GM23338 (cell line): ENCODE data around the gene CHD2. TPM values are rescaled to one million over a fixed set of nuclear protein-coding genes. Genes with fewer than 3 reads are reported as not detected.

Experiments used
- ATAC-seq: fragments of 200-7000 bp; cut with Tn5 transposase; 3 replicates; pipeline ENCODE4 v1.9.1; 2020
- DNase-seq: peaks from one replicate; pipeline ENCODE4 v3.0.0-alpha.2; 2015; ENCODE audit warnings: low spot score
- H2AFZ ChIP-seq: fragments of 200-600 bp; sonication (generic); 2 replicates; pipeline ENCODE4 v1.8.0; 2016; ENCODE audit warnings: antibody characterized with exemption, mild to moderate bottlenecking, moderate library complexity
- H3F3A ChIP-seq: fragments of 200-600 bp; sonication (generic); replicated peaks from 2 replicates; pipeline ENCODE4 v1.8.0; 2017; ENCODE audit warnings: antibody characterized with exemption, mixed run types, low read depth
- H3K27ac ChIP-seq: fragments of 200-600 bp; sonication (generic); 2 replicates; pipeline ENCODE4 v1.6.1; 2016; ENCODE audit warnings: low read depth
- H3K27me3 ChIP-seq: fragments of 200-600 bp; sonication (generic); 2 replicates; pipeline ENCODE4 v1.8.0; 2016; ENCODE audit warnings: mild to moderate bottlenecking, mixed run types, moderate library complexity; ENCODE audit not compliant: insufficient read depth
- H3K36me3 ChIP-seq: fragments of 200-600 bp; sonication (generic); 2 replicates; pipeline ENCODE4 v1.8.0; 2016; ENCODE audit warnings: mild to moderate bottlenecking; ENCODE audit not compliant: insufficient read depth
- H3K4me1 ChIP-seq: fragments of 200-600 bp; sonication (generic); 2 replicates; pipeline ENCODE4 v1.8.0; 2016; ENCODE audit warnings: mild to moderate bottlenecking, moderate library complexity; ENCODE audit not compliant: insufficient read depth
- H3K4me2 ChIP-seq: fragments of 200-600 bp; sonication (generic); 2 replicates; pipeline ENCODE4 v1.7.1; 2017; ENCODE audit warnings: mixed run types
- H3K4me3 ChIP-seq: fragments of 200-600 bp; sonication (generic); 2 replicates; pipeline ENCODE4 v1.6.1; 2016; ENCODE audit warnings: mixed run types
- H3K79me2 ChIP-seq: fragments of 200-600 bp; sonication (generic); replicated peaks from 2 replicates; pipeline ENCODE4 v1.8.0; 2017; ENCODE audit warnings: mild to moderate bottlenecking; ENCODE audit not compliant: insufficient read depth
- H3K9me2 ChIP-seq: fragments of 200-600 bp; sonication (generic); 2 replicates; pipeline ENCODE4 v1.8.0; 2017; ENCODE audit not compliant: insufficient read depth
- H4K20me1 ChIP-seq: fragments of 200-600 bp; sonication (generic); replicated peaks from 2 replicates; pipeline ENCODE4 v1.8.0; 2017; ENCODE audit warnings: mild to moderate bottlenecking; ENCODE audit not compliant: insufficient read depth
- H3K27ac Mint-ChIP-seq: 2 replicates; pipeline ENCODE4 v1.8.0; 2020; ENCODE audit warnings: inconsistent platforms, mild to moderate bottlenecking, moderate library complexity, mixed read lengths
- H3K27me3 Mint-ChIP-seq: 3 replicates; pipeline ENCODE4 v1.8.0; 2022; ENCODE audit warnings: low read depth, mild to moderate bottlenecking, moderate library complexity, mixed read lengths, inconsistent platforms; ENCODE audit not compliant: insufficient read depth, poor library complexity
- H3K36me3 Mint-ChIP-seq: 3 replicates; pipeline ENCODE4 v1.8.0; 2021; ENCODE audit warnings: low read depth, mild to moderate bottlenecking, inconsistent platforms, moderate library complexity, mixed read lengths
- H3K4me1 Mint-ChIP-seq: 3 replicates; pipeline ENCODE4 v1.8.0; 2020; ENCODE audit warnings: mild to moderate bottlenecking, inconsistent platforms, mixed read lengths
- H3K4me3 Mint-ChIP-seq: 3 replicates; pipeline ENCODE4 v1.8.0; 2021; ENCODE audit warnings: moderate library complexity, mild to moderate bottlenecking, inconsistent platforms, mixed read lengths
- H3K9me3 Mint-ChIP-seq: 3 replicates; pipeline ENCODE4 v1.8.0; 2020; ENCODE audit warnings: moderate library complexity, mild to moderate bottlenecking, inconsistent platforms, mixed read lengths
- CREB1 ChIP-seq: fragments of 250-450 bp; sonication (Bioruptor Pico); IDR thresholded peaks from 2 replicates; pipeline ENCODE4 v1.5.0; 2020; ENCODE audit warnings: low read depth, mild to moderate bottlenecking, moderate library complexity
- CTCF ChIP-seq, 2 experiments: fragments of 200-600 bp in 1 of 2; sonication (generic) in 1 of 2; conservative IDR thresholded peaks; 2 replicates each; pipeline versions ENCODE4 v1.5.1 to v1.6.1; 2016 to 2017; ENCODE audit warnings: antibody characterized with exemption in 2 of 2, low read depth in 2 of 2, mild to moderate bottlenecking in 2 of 2, moderate library complexity in 1 of 2
- ETS1 ChIP-seq: IDR thresholded peaks from 2 replicates; pipeline ENCODE4 v1.6.1; 2016; ENCODE audit warnings: antibody characterized with exemption
- EZH2 ChIP-seq: fragments of 200-600 bp; sonication (generic); IDR thresholded peaks from one replicate; pipeline ENCODE4 v1.8.0; 2017; ENCODE audit warnings: antibody characterized with exemption, mild to moderate bottlenecking, low read depth; ENCODE audit not compliant: unreplicated experiment
- EZH2phosphoT487 ChIP-seq: fragments of 200-600 bp; sonication (generic); IDR thresholded peaks from one replicate; pipeline ENCODE4 v1.8.1; 2018; ENCODE audit warnings: antibody characterized with exemption; ENCODE audit not compliant: unreplicated experiment
- JUNB ChIP-seq: IDR thresholded peaks from one replicate; pipeline ENCODE4 v1.6.1; 2016; ENCODE audit warnings: antibody characterized with exemption; ENCODE audit not compliant: unreplicated experiment
- NANOG ChIP-seq: IDR thresholded peaks from 2 replicates; pipeline ENCODE4 v1.6.1; 2016; ENCODE audit warnings: antibody characterized with exemption, borderline replicate concordance
- POLR2AphosphoS5 ChIP-seq: IDR thresholded peaks from 2 replicates; pipeline ENCODE4 v1.6.1; 2016; ENCODE audit warnings: antibody characterized with exemption, low read depth
- REST ChIP-seq: IDR thresholded peaks from one replicate; pipeline ENCODE4 v1.6.1; 2018; ENCODE audit warnings: antibody characterized with exemption; ENCODE audit not compliant: unreplicated experiment
- STAT1 ChIP-seq: IDR thresholded peaks from one replicate; pipeline ENCODE4 v1.6.1; 2016; ENCODE audit warnings: antibody characterized with exemption; ENCODE audit not compliant: unreplicated experiment
- ZNF114 ChIP-seq: fragments of 250-450 bp; sonication (Bioruptor Pico); IDR thresholded peaks from 2 replicates; pipeline ENCODE4 v1.5.0; 2020; ENCODE audit warnings: mild to moderate bottlenecking, moderate library complexity
- ZNF331 ChIP-seq: fragments of 250-450 bp; sonication (Bioruptor Pico); IDR thresholded peaks from 2 replicates; pipeline ENCODE4 v1.5.0; 2020; ENCODE audit warnings: low read depth, mild to moderate bottlenecking, moderate library complexity
- polyA plus RNA-seq: library from polyadenylated mRNA; unstranded; fragments of >200 nt; fragmentation: Nextera tagmentation; extraction: Ambion mirVana; gene quantifications from 2 replicates; pipeline ENCODE4 v1.2.1, GENCODE V29; 2016
- total RNA-seq: library from RNA; depleted of rRNA; stranded (reverse); fragments of >200 nt; shearing (Covaris generic); gene quantifications from 2 replicates; pipeline ENCODE4 v1.2.3, GENCODE V29; 2014

CHD2 gene
- total and polyA plus RNA-seq, 2 experiments from 2014 or later: 119 to 130 TPM

DNA sequence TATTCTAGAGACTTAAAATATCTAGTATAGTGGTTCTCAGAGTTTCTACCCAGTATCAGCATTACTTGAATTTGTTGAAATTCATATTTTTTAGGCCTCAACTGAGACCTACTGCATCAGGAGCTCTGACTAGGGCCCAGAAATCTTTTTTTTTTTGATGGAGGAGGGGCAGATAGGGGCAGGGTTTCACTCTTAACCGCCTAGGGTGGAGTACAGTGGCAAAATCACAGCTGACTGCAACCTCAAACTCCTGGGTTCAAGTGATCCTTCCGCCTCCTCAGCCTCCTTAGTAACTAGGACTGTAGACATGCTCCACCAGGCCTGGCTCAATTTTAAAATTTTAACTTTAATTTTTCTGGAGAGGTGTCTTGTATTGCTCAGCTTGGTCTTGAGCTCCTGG is 36.6 kb downstream of the CHD2 start:
- Histone ChIP-seq H4K20me1 (peaks cover 13% of the 10 kb centered on the region; the same call in 1 of the 2 replicates), H3K36me3 (peaks cover 67% of the 10 kb centered on the region), H3K27ac (peak overlapping the region; percentile 23; the same call in 1 of the 2 replicates), H3K27me3 (no peaks in the 10 kb centered on the region), H3K4me1 (no peaks in the 10 kb centered on the region), H3K9me2 (no peaks in the 10 kb centered on the region), H3K4me2 (no peak overlapping the region), H2AFZ (no peak overlapping the region), H3K4me3 (no peak overlapping the region), H3F3A (0 out of 2 replicates have a peak, but pooled peaks cover 3% of the 10 kb centered on the region), H3K79me2 (peaks cover 37% of the 10 kb centered on the region; the same call in 1 of the 2 replicates)
- no peak for TF ChIP-seq ETS1
- no peak for TF ChIP-seq STAT1
- Mint-ChIP-seq H3K27ac (no peak overlapping the region), H3K9me3 (no peaks in the 10 kb centered on the region), H3K27me3 (peaks cover 3% of the 10 kb centered on the region), H3K4me1 (no peaks in the 10 kb centered on the region), H3K4me3 (no peak overlapping the region), H3K36me3 (peaks cover 86% of the 10 kb centered on the region)
- ATAC-seq (no peak), DNase-seq (no peak)

- no peak overlapping the region for H3K4me3 Mint-ChIP-seq
- Histone ChIP-seq H3K27me3 (no peaks in the 10 kb centered on the region), H3K27ac (no peak overlapping the region), H3K4me1 (no peaks in the 10 kb centered on the region), H3K36me3 (peaks cover 79% of the 10 kb centered on the region), H3K4me3 (no peak overlapping the region), H3K79me2 (peaks cover 34% of the 10 kb centered on the region; the same call in 1 of the 2 replicates), H3K9me2 (no peaks in the 10 kb centered on the region), H4K20me1 (peaks cover 13% of the 10 kb centered on the region; the same call in 1 of the 2 replicates), H3F3A (0 out of 2 replicates have a peak, but pooled peaks cover 3% of the 10 kb centered on the region), H3K4me2 (no peak overlapping the region), H2AFZ (no peak overlapping the region)
- peaks cover 88% of the 10 kb centered on the region for H3K36me3 Mint-ChIP-seq
- no peaks in the 10 kb centered on the region for H3K9me3 Mint-ChIP-seq
- DNase-seq (no peak), ATAC-seq (no peak)
- no peaks in the 10 kb centered on the region for H3K4me1 Mint-ChIP-seq
- peaks cover 3% of the 10 kb centered on the region for H3K27me3 Mint-ChIP-seq
- no peak overlapping the region for H3K27ac Mint-ChIP-seq
- TF ChIP-seq REST (no peak), CREB1 (CRISPR knock-in tag) (no peak), JUNB (no peak), CTCF (conservative IDR thresholded peaks at IDR 0.05; ENCODE audit: low read depth in 2 of 2) (no peak), ZNF114 (no peak), NANOG (no peak), ETS1 (no peak), STAT1 (no peak), POLR2AphosphoS5 (no peak), EZH2 (no peak), EZH2phosphoT487 (no peak), ZNF331 (no peak)
Measured at GRCh38 chr15:92937901-92938300, 37.8 kb downstream of the CHD2 start.
